ENCODE measurements around the gene CD2AP.
"Not testable (repeated sequence)": the region's sequence is repeated elsewhere in the genome, so short reads cannot be mapped to it uniquely, and the experiment has no call there.

CD2AP gene

DNA sequence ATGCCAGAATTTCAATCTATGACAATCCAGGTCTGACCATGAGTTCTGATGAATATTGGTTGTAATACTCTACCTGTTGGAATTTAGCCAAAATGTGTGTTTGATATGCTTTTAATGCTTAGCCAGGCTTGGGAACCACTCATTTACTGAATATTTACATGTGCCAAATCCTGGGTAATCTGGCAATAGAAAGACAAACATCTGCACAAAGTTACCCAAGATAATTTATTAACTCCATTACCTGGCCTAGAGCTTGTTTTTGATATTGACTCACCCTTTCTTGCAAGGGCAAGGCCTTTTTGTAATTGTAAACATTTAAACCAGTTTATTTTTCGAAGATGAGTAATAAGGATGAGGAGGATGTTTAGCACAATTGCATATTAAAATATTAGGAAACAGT, 13.5 kb upstream of the CD2AP start:
- no peak for DNase-seq

DNA sequence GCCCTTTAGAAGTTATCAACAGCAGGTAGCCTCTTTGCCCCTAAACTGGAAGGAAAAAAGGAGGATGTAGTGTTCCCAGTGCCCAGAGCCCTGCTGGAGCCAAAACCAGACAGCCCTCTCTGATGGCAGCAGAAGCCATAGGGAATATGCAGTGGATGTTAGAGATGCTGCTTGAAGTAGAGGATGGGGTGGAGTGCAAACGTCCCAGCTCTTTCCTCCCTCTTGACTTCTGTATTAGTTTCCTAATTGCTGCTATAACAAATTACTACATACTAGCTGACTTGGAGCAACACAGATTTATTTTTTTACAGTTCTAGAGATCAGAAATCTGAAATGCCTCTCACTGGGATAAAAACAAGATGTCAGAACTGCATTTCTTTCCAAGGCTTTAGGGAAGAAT, 12.5 kb upstream of the CD2AP start:
- DNase-seq: no peak

DNA sequence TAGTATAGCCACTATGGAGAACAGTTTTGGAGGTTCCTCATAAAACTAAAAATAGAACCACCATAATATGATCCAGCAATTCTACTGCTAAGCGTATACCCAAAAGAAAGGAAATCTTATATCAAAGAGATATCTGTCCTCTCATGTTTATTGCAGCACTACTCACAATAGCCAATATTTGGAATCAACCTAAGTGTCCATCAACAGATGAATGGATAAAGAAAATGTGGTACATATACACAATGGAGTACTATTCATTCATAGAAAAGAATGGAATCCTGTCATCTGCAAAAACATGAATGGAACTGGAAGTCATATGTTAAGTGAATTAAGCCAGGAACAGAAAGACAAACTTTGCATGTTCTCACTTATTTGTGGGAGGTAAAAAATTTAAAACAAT, 5.7 kb upstream of the CD2AP start:
- no peak for DNase-seq

DNA sequence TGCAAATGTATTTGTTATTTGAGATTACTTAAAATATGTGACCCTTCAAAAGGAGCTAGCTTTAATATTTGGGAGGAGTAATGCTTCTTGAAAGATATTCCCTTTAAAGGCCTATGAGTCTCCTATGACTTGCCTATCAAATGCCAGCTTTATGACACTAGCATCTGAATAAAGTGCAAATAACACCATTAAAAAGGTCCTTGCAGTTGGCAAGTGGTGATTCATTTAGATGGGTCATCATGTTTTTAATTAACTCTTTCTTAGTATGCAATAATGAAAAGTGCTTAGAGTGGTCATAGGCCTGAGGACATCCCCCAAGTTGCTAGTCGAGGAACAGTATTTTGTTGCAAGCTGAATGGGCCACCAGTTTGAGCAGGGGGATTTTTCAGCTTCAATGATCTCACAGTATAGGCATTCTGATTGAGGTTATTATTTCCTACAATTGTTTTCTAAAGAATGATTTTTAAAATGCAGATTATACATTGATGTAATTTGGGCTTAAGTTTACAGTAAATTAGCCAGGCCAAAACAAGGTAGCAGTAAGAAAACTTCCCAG, 3.7 kb upstream of the CD2AP start:
- DNase-seq: no peak

DNA sequence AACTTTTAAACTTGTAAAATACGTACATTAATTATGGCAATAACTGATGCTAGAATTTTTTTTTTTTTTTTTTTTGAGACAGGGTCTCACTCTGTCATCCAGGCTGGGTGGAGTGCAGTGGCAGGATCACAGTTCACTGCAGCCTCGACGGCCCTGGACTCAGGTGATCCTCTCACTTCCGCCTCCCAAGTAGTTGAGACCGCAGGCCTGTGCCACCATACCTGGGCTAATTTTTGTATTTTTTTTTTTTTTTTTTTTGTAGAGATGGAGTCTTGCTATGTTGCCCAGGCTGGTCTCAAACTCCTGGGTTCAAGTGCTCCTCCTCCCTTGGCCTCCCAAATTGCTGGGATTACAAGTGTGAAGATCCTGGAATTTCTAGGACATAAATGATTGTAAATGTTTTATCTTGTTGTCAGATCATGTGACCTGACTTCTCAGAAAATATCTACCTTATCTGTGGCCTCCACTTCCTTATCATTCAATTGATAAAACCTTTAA, 2.2 kb upstream of the CD2AP start:
- DNase-seq: no peak

DNA sequence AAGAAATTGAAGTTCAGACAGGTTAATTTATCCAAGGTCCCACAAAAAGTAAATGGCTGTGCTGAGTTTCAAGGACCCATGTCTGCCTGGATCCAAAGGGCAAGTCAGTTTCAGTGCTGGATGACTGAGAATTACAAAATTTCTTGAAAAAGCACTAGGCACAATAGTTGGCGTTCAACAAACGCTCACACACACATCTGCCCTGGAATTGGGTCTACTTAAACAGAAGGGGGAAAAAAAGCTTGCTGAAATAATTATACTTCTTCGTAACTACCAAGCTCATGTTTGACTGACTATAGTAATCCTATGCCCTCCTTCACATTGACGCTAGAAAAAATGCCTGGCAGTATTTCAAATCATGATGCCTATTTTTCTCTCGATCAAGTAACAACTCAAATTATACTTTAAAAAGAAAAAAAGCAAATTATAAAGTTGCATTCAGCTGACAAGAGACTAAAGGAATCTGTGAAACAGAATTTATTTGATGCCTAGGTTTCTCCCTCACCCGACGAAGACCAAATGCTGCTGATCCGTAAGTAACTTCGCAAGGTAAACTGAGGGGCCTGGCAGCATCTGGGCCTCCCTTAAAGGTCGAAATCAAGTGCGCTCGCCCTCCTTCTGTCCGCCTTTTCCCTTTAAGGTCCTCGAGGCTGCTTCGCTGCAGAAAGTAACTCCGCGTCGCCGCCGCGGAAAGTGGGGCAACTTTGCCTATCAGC, 650 bp upstream of the CD2AP start:
- DNase-seq: no peak

DNA sequence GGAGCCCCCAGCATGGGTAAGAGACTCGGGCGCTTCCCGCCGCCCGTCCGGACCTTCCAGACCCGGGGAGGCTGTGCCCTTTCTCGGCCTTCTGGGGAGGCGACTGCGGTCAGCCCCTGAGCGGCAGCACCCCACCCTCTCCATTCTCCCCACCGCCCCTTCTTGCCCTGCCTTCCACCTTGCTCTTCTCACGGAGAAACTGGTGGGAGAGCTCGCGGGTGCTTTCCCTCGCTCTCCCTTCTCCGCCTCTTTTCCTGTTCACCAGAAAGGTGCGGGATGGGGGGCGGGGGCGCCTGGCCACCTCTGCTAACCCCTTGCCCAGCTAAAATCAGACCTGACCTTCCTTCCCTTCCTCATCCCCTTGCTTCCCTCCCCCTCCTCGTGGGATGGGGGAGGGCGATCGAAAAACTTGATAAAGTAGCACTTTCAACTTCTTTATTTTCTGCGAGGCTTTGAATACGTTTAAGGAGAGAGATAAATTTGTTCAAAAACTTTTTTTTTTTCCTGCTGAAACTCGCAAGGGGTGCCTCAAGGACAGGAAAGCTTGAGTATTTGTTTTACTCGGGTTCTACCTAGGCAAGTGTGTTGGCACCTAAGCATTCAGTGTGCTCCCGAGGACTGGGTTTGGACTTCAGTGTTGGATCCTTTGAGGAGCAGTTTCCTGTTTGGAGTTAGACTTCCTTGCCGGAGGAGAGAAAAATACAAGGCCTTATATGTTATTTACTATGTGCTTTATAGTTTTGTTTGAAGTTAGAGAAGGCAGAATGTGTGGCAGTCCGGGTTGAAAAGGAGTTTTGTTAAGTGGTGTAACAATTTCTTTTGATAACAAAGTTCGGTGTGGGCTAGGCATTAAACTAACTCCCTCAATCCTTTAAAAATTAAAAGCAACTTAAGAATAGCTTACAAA, 897 bp downstream of the CD2AP start:
- no peak for DNase-seq

DNA sequence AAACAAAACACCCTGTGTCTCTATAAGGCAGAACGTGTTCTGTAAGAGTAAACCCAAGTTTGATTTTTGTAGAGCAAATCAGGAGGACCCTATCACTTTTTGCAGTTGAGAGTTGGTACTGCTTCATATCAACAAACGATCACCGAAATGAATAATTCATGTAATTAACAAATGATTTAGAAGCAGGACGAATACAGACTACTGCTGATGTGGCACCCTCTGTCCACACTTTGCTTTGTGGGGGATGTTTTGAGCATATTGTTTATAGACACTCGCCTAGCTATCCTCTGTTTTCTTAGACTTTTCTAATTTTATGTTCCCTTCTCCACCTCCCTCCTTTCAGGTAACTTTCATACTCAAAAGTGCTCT, 1.5 kb downstream of the CD2AP start:
- DNase-seq: no peak

DNA sequence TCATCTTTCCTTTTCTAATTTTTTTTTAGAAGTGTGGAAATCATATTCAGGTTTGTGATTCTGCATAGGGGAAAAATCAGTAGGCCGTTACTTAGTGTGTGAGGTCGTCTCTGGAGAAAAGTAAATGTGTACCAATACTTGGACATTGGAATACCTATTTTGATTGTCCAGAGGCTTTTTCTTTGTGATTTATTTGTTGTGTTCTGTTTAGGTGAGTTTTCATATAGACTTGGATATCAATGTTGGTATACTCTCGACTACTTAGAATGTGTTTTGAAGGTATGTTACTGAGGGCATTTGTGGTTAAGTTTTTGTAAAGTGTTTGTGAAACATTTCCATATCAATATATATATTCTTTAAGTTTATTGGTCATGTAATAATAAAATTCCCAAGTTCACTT, 2.3 kb downstream of the CD2AP start:
- no peak for DNase-seq

DNA sequence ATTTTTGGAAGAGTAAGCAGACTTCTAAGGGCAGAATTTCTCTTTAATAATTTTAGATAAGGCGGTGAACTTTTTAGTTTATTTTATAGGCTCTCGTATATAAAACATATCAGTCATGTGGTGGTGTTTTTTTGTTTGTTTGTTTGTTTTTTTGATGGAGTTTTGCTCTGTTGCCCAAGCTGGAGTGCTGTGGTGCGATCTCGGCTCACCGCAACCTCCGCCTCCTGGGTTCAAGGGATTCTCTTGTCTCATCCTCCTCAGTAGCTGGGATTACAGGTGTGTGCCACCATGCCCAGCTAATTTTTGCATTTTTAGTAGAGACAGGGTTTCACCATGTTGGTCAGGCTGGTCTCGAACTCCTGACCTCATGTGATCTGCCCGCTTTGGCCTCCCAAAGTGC, 3.6 kb downstream of the CD2AP start:
- DNase-seq: not testable (repeated sequence)

DNA sequence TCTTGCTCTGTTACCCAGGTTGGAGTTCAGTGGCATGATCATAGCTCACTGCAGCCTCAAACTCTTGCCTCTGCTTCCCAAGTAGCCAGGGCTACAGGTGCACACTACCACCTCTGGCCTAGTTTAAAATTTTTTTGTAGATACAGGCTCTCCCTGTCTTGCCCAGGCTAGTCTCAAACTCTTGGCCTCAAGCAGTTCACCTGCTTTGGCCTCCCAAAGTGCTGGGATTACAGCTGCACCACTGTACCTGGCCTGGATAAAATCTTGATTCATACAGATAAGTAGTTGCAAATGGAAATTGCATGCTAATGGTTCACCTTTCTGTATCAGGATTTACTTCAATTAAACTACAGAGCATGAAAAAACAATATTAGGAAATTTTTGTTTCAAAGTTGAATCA, 4.2 kb downstream of the CD2AP start:
- no peak for DNase-seq

DNA sequence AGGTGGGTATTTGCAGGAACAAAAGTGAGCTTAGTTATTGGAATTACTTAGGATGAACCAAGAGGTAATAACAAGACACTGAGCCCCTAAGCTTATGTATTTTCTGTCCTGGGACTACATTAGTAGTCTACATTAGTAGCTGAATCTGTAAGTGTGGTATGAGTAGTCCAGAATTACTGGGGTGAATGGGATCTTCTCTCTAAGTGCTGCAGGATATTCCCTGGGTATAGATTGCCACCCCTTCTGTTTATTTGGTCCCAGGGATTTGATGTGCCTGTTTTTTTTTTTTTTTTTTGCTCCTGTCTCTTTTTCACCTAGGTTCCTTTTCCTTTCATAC, 5.9 kb downstream of the CD2AP start:
- no peak for DNase-seq

DNA sequence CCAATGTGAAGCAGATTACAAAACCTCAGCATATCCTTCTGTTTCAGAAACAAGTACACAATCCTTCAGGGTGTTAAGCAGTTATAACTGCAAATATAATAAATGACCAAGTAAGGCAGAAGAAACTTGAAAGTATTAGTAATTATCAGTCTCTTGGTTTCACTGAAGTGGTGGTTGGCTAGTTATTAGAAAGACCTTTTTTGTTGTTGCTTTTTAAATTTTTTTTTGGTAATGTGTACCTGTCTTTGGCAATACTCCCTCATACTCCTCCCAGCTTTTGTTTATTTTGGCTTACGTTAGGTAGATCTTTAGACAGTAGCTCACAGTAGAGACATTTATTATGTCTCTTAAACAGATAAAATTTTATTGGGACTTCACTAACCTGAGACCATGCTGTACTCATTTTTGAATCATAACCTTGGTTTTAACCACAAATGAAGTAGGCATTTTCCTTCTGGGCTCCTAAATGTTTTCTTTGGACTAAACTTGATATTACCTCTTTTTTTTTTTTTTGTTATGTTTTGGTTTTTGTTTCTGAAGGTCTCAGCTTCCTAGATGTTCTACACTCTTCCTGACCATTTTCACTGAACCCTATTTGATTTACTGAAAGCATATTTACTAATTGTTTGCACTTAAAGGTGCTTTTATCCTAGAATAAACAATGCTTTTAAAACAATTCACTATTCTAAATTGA, 6.4 kb downstream of the CD2AP start:
- no peak for DNase-seq

DNA sequence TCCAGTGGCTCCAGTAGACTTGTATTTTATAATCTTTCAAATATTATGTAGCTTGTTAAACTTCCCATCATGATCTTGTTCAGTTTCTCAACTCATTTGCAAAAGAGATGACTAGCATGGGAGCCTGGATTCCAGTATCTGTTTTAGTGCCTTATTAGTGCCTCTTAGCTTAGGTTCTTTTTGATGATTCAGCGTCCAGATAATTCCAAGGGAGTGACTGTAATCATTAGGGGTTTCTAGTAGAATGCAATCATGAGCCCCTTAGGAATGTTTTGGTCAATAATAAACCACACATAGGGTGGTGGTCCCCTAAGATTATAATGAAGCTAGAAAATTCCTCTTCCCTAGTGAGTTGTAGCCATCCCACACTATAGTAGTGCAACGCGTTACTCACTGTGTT, 7.0 kb downstream of the CD2AP start:
- no peak for DNase-seq

DNA sequence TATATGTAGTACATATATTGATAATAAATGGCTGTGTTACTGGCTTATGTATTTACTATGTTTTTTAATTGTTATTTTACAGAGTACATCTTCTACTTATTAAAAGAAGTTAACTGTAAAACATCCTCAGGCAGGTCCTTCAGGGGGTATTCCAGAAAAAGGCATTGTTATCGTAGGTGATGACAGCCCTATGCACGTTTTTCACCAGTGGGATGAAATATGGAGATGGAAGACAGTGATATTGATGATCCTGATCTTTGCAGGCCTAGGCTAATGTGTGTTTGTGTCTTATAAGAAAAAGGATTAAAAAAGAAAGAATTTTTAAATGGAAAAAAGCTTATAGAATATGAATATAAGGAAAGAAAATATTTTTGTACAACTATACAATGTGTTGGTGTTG, 7.5 kb downstream of the CD2AP start:
- DNase-seq: no peak

DNA sequence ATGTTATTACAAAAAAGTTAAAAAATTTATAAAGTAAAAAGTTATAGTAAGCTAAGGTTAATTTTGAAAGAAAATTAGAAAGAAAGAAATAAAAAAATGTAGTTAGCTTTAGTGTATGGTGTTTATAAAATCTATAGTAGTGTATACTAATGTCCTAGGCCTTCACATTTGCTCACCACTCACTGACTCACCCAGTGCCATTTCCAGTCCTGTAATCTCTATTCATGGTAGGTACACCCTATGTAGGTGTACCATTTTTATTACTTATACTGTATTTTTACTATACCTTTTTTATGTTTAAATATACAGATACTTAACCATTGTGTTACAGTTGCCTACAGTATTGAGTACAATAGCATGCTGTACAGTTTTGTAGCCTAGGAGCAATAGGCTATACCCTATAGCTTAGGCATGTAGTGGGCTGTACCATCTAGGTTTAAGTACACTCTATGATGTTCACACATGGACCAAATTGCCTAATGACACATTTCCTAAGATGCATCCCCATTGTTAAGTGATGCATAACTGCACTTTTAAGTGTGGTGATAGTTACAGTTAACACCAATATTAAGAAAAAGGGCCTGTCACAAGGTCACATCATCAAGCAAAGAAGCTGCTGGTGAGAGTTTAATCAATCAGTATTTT, 8.0 kb downstream of the CD2AP start:
- DNase-seq: no peak

DNA sequence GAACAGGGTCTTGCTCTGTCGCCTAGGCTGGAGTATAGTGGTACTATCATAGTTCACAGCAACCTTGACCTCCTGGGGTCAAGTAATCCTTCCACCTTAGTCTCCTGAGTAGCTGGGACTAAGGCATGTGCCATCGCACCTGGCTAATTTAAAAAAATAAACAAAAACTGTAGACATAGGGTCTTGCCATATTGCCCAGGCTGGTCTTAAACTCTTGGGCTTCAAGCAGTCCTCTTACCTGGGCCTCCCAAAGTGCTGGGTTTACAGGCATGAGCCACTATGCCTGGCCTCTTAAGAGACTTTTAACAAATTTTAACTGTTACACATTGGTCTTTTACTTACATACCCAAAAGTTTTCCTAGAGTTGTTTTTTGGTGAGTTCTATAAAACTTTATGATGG, 12.4 kb downstream of the CD2AP start:
- no peak for DNase-seq

DNA sequence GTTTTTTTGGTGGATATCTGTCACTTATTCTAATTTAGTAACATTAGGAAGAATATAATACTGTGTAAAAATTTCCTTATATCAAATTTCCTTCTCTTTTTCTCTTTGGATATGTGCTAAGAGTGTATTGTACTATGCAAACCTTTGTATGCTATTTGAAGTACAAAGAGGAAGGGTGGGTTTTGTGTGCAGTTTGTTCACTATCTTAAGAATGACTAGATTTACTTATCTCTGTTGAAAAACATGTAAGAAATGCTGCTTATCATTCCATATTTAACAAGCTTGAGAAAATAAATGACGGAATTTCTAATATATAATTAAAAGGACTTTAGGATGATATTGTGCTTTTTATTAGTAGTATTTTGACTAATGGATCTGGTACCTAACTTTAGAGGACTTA, 13.1 kb downstream of the CD2AP start:
- DNase-seq: no peak

DNA sequence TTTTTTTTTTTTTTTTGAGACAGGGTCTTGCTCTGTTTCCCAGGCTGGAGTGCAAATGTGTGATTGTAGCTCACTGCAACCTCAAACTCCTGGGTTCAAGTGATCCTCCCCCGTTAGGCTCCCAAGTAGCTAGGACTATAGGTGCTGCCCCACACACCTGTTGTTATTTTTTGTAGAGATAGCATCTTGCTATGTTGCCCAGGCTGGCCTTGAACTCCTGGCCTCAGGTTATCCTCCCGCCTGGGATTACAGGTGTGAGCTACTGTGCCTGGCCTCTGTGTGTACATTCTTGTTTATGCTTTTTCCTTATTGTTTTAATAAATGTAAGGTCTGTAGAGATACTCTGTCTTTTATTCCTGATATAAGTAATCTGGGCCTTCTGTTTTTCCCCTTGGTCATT, 14.8 kb downstream of the CD2AP start:
- no peak for DNase-seq

DNA sequence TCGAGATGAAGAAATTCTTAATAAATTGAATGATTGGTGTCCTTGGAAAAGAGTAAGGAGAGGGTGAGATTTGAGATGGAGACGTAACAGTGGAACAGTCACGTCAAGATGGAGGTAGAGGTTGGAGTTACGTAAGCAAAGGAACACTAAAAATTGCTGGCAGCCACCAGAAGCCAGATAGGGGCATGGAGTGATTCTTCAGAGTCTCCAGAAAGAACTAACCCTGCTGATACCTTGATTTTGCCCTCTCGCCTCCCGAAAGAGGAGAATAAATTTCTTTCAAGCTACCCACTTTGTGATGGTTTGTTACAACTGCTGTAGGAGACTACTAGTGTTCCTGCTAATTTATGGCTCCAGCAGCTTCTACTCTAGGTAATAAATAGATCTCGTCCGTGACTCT, 17.6 kb downstream of the CD2AP start:
- DNase-seq: no peak

DNA sequence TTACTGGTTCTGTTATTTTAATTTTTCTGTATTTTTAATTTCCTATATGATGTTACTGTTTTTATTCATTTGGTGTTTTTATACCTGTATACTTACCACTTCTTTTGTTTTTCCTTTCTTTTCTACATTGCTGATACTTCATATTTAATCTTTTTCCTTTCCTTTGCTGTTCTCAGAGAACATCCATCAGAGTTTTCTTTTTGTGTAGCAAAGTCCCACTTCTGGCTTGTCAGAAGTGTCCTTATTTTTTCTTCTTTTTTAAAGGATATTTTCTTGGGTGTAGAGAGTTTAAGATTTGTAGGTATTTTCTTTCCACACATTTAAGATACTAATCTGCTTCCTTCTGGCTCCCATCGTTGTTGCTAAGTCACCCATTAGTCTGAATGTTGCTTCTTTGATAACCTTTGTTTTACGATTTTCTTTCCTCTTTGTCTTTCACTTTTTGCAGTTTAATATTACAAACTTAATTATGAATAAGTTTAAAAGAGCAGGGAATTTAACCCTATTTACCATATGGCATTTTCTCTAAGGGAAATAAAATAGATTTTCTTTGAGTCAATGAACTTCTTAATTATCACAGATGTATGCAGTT, 18.5 kb downstream of the CD2AP start:
- DNase-seq: no peak

DNA sequence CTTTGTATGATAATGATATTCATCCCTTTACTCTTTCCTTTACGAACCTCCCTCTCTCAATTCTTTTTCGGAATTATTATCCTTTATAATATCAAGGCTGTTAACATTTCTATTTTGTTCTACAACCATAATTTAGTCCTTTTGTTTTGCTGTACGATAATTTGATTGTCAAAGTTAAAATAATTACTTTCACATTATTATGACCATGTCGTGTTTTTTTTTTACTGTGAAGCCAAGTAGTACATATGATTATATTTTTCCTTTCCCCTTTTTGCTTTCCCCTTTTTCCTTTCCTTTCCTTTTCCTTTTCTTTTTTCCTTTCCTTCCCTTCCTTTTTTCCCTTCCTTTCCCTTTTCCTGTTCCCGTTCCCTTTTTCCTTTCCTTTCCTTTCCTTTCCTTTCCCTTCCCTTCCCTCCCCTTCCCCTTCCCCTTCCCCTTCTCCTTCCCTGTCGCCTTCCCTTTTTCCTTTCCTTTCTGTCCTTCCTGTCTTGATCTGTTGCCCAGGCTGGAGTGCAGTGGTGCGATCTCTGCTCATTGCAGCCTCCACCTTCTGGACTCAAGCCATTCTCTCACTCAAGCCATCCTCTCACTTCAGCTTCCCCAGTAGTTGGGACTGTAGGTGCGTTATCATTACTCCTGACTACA, 19.5 kb downstream of the CD2AP start:
- DNase-seq: no peak
